IMR-90 (cell line): ENCODE results near the gene RALGPS1. TPM values are rescaled to one million over a fixed set of nuclear protein-coding genes. Genes with fewer than 3 reads are reported as not detected.

Source experiments
- ATAC-seq: fragments of 200-7000 bp; cut with Tn5 transposase; 2 replicates; pipeline ENCODE4 v1.9.1; 2020; ENCODE audit warnings: low read depth, mild to moderate bottlenecking, moderate library complexity
- BruUV-seq: library from RNA; stranded (reverse); fragments of 400-500 nt; replicated peaks from 2 replicates; lab custom pipeline; 2021; lab: Mats Ljungman, UMichigan
- CTCF ChIA-PET: fragments of 300-600 bp; formaldehyde crosslinking; extraction: SDS; loops from one replicate; lab custom pipeline; 2021; ENCODE audit warnings: antibody characterized with exemption; lab: Yijun Ruan, JAX
- POLR2A ChIA-PET: fragments of 300-600 bp; sonication (Branson Sonifier 250); formaldehyde crosslinking; loops from one replicate; lab custom pipeline; 2022; ENCODE audit warnings: antibody characterized with exemption; ENCODE audit not compliant: unreplicated experiment; lab: Charles Lee
- DNase-seq: peaks from one replicate; pipeline ENCODE4 v3.0.0; 2013
- H2AFZ ChIP-seq: replicated peaks from 2 replicates; pipeline ENCODE3; 2013; ENCODE audit warnings: low read length, mild to moderate bottlenecking; ENCODE audit not compliant: poor library complexity
- H2AK5ac ChIP-seq: 2 replicates; pipeline ENCODE4 v1.6.1; 2013; ENCODE audit warnings: low read depth, low read length, inconsistent platforms
- H2AK9ac ChIP-seq: replicated peaks from 2 replicates; pipeline ENCODE3; 2013; ENCODE audit warnings: mild to moderate bottlenecking, low read depth, low read length, moderate library complexity; ENCODE audit not compliant: poor library complexity
- H2BK120ac ChIP-seq: 2 replicates; pipeline ENCODE4 v1.6.1; 2013; ENCODE audit warnings: low read depth, low read length, inconsistent platforms
- H2BK15ac ChIP-seq: 3 replicates; pipeline ENCODE4 v1.6.1; 2013; ENCODE audit warnings: low read depth, low read length, inconsistent platforms
- H2BK20ac ChIP-seq: 2 replicates; pipeline ENCODE4 v1.6.1; 2013; ENCODE audit warnings: low read depth, mild to moderate bottlenecking, inconsistent platforms, low read length, moderate library complexity
- H2BK5ac ChIP-seq: 2 replicates; pipeline ENCODE4 v1.6.1; 2013; ENCODE audit warnings: mild to moderate bottlenecking, low read depth, low read length, inconsistent platforms; ENCODE audit not compliant: poor library complexity, severe bottlenecking
- H3K14ac ChIP-seq: replicated peaks from 2 replicates; pipeline ENCODE4 v1.6.1; 2013; ENCODE audit warnings: low read depth, low read length, inconsistent platforms
- H3K18ac ChIP-seq: 2 replicates; pipeline ENCODE4 v1.6.1; 2013; ENCODE audit warnings: low read depth, low read length, control low read depth
- H3K23ac ChIP-seq: 2 replicates; pipeline ENCODE4 v1.6.1; 2013; ENCODE audit warnings: low read depth, low read length, inconsistent platforms
- H3K27ac ChIP-seq: 2 replicates; pipeline ENCODE4 v1.5.1; 2013; ENCODE audit warnings: mild to moderate bottlenecking, control low read depth, low read length; ENCODE audit not compliant: insufficient read depth
- H3K27me3 ChIP-seq: 2 replicates; pipeline ENCODE4 v1.6.1; 2013; ENCODE audit warnings: low read length; ENCODE audit not compliant: control insufficient read depth, insufficient read depth
- H3K36me3 ChIP-seq: 2 replicates; pipeline ENCODE4 v1.6.1; 2013; ENCODE audit warnings: low read length, mixed read lengths; ENCODE audit not compliant: control insufficient read depth, insufficient read depth
- H3K4ac ChIP-seq: 2 replicates; pipeline ENCODE4 v1.6.1; 2013; ENCODE audit warnings: low read depth, low read length, inconsistent platforms
- H3K4me1 ChIP-seq: 2 replicates; pipeline ENCODE4 v1.6.1; 2013; ENCODE audit warnings: low read length, mixed read lengths; ENCODE audit not compliant: control insufficient read depth, insufficient read depth
- H3K4me2 ChIP-seq: 2 replicates; pipeline ENCODE4 v1.6.1; 2013; ENCODE audit warnings: low read depth, mild to moderate bottlenecking, control low read depth, low read length, moderate library complexity
- H3K4me3 ChIP-seq: 2 replicates; pipeline ENCODE4 v1.5.1; 2013; ENCODE audit warnings: low read depth, mild to moderate bottlenecking, control low read depth, low read length, moderate library complexity; ENCODE audit not compliant: insufficient read depth
- H3K56ac ChIP-seq: 2 replicates; pipeline ENCODE4 v1.6.1; 2013; ENCODE audit warnings: low read length, inconsistent platforms; ENCODE audit not compliant: insufficient read depth; ENCODE audit errors: extremely low read depth
- H3K79me1 ChIP-seq, 2 experiments: 2 replicates each; pipeline ENCODE4 v1.6.1; 2013; ENCODE audit warnings: low read length in 2 of 2, inconsistent platforms in 1 of 2, low read depth in 1 of 2
- H3K9ac ChIP-seq: 2 replicates; pipeline ENCODE4 v1.6.1; 2013; ENCODE audit warnings: low read depth, low read length, control low read depth
- H3K9me1 ChIP-seq: 2 replicates; pipeline ENCODE4 v1.6.1; 2013; ENCODE audit warnings: low read length, inconsistent platforms; ENCODE audit not compliant: insufficient read depth
- H3K9me3 ChIP-seq: 2 replicates; pipeline ENCODE4 v1.6.1; 2013; ENCODE audit warnings: low read length; ENCODE audit not compliant: control insufficient read depth, insufficient read depth
- H4K20me1 ChIP-seq: 2 replicates; pipeline ENCODE4 v1.6.1; 2013; ENCODE audit warnings: low read length, inconsistent platforms; ENCODE audit not compliant: insufficient read depth
- H4K5ac ChIP-seq: 2 replicates; pipeline ENCODE4 v1.6.1; 2013; ENCODE audit warnings: mild to moderate bottlenecking, low read depth, low read length, control low read depth
- H4K8ac ChIP-seq, 2 experiments: 2 replicates each; pipeline ENCODE4 v1.6.1; 2013; ENCODE audit warnings: low read depth in 2 of 2, low read length in 2 of 2, control low read depth in 1 of 2, inconsistent platforms in 1 of 2
- H4K91ac ChIP-seq: 2 replicates; pipeline ENCODE4 v1.6.1; 2013; ENCODE audit warnings: low read depth, low read length, inconsistent platforms; ENCODE audit not compliant: insufficient read depth
- BHLHE40 ChIP-seq: fragments of 150-350 bp; IDR thresholded peaks from 2 replicates; pipeline ENCODE4 v1.6.1; 2016; ENCODE audit warnings: mild to moderate bottlenecking, low read depth, low read length
- CEBPB ChIP-seq: IDR thresholded peaks from 2 replicates; pipeline ENCODE4 v1.6.1; 2012; ENCODE audit warnings: low read depth, low read length, improper control_type of control experiment
- CHD1 ChIP-seq: IDR thresholded peaks from 2 replicates; pipeline ENCODE4 v1.6.1; 2012; ENCODE audit warnings: low read depth, low read length, improper control_type of control experiment
- CTCF ChIP-seq: conservative IDR thresholded peaks from 2 replicates; pipeline ENCODE4 v1.5.1; 2012; ENCODE audit warnings: mild to moderate bottlenecking, low read depth, low read length, improper control_type of control experiment
- ELK1 ChIP-seq: fragments of 150-350 bp; IDR thresholded peaks from 2 replicates; pipeline ENCODE4 v1.6.1; 2016; ENCODE audit warnings: low read depth, mild to moderate bottlenecking, low read length, moderate library complexity, borderline replicate concordance
- FOS ChIP-seq: fragments of 150-350 bp; IDR thresholded peaks from 2 replicates; pipeline ENCODE4 v1.6.1; 2016; ENCODE audit warnings: low read depth, low read length
- MAFK ChIP-seq: IDR thresholded peaks from 2 replicates; pipeline ENCODE4 v1.6.1; 2012; ENCODE audit warnings: low read depth, low read length, improper control_type of control experiment
- MAZ ChIP-seq: IDR thresholded peaks from 2 replicates; pipeline ENCODE4 v1.6.1; 2012; ENCODE audit warnings: low read depth, mild to moderate bottlenecking, low read length, improper control_type of control experiment, moderate library complexity, borderline replicate concordance
- MXI1 ChIP-seq: IDR thresholded peaks from 2 replicates; pipeline ENCODE4 v1.6.1; 2012; ENCODE audit warnings: low read depth, mild to moderate bottlenecking, low read length, moderate library complexity, borderline replicate concordance
- NFE2L2 ChIP-seq: fragments of 150-350 bp; IDR thresholded peaks from 2 replicates; pipeline ENCODE4 v1.6.1; 2016; ENCODE audit warnings: low read depth, mild to moderate bottlenecking, low read length
- POLR2A ChIP-seq: IDR thresholded peaks from 2 replicates; pipeline ENCODE4 v1.6.1; 2012; ENCODE audit warnings: mild to moderate bottlenecking, low read depth, low read length
- RAD21 ChIP-seq: IDR thresholded peaks from 2 replicates; pipeline ENCODE4 v1.6.1; 2012; ENCODE audit warnings: low read length, improper control_type of control experiment
- RCOR1 ChIP-seq: IDR thresholded peaks from 2 replicates; pipeline ENCODE4 v1.6.1; 2012; ENCODE audit warnings: mild to moderate bottlenecking, low read length, improper control_type of control experiment; ENCODE audit not compliant: insufficient replicate concordance
- RFX5 ChIP-seq: IDR thresholded peaks from 2 replicates; pipeline ENCODE4 v1.8.0; 2012; ENCODE audit warnings: low read depth, mild to moderate bottlenecking, low read length, moderate library complexity
- SMC3 ChIP-seq: fragments of 150-350 bp; IDR thresholded peaks from 2 replicates; pipeline ENCODE4 v1.6.1; 2016; ENCODE audit warnings: low read depth, mild to moderate bottlenecking, antibody characterized with exemption, low read length, moderate library complexity
- WGBS, 2 experiments: methylation state at CpG; one replicate each; pipeline versions ENCODE4 v1.1.5 to v1.1.7; 2013; ENCODE audit warnings: missing lambda C conversion rate in 2 of 2; ENCODE audit not compliant: insufficient read length in 1 of 2; ENCODE audit errors: extremely low coverage in 2 of 2; 5-methylcytosine and 5-hydroxymethylcytosine counted together
- dilution Hi-C: fragments of 300-500 bp; cut with HindIII; formaldehyde crosslinking; loops from one replicate; pipeline ENCODE4 v1.14.3; 2018; ENCODE audit warnings: low sequenced_read_pairs; ENCODE audit not compliant: unreplicated experiment
- in situ Hi-C: fragments of 300-500 bp; cut with MboI; formaldehyde crosslinking; loops from 3 replicates; pipeline ENCODE4 v1.14.3; 2019; ENCODE audit warnings: low sequenced_read_pairs, inconsistent platforms, mixed read lengths
- intact Hi-C: fragments of 100-400 bp; cut with micrococcal nuclease; formaldehyde crosslinking; loops from 2 replicates; pipeline ENCODE4 v1.10.0; 2022
- polyA plus RNA-seq, 3 experiments: library from polyadenylated mRNA; depleted of rRNA; stranded (reverse); fragments of >200 nt; gene quantifications; 2 replicates each; pipeline ENCODE4 v1.2.3, GENCODE V29; 2012; ENCODE audit warnings: low replicate concordance in 1 of 3
- total RNA-seq: library from RNA; depleted of rRNA; stranded (reverse); fragments of >200 nt; gene quantifications from 2 replicates; pipeline ENCODE4 v1.2.3, GENCODE V29; 2012
- TF ChIP-seq, protein P1 (sequence below): fragments of 150-350 bp; IDR thresholded peaks from 2 replicates; pipeline ENCODE4 v1.6.1; 2017; ENCODE audit warnings: mild to moderate bottlenecking, antibody characterized with exemption, low read length, low read depth

The RALGPS1 gene
- total and polyA plus RNA-seq, 2 of the 4 experiments (the other 2 are of a cell fraction): 0.90 to 2.8 TPM

- CTCF ChIA-PET: interaction anchor here (1.4 kb wide), 1 partner anchor 7 kb away, joined by 5 read pairs; the partner anchor contains the start of gene ANGPTL2
Measured at GRCh38 chr9:127130235-127130634, 215.7 kb downstream of the RALGPS1 start.

More at GRCh38 chr9:127130235-127130634, 215.7 kb downstream of the RALGPS1 start:
- no peak overlapping the region for H3K9ac ChIP-seq
- H4K8ac ChIP-seq: no peak overlapping the region
- WGBS, 2 experiments: no CpG with 5 or more reads among the region's 2 CpGs
- H3K27ac ChIP-seq: no peak overlapping the region
- no peak overlapping the region for H3K14ac ChIP-seq
- H4K5ac ChIP-seq: no peak overlapping the region
- peaks cover 48% of the 10 kb centered on the region for H3K4me1 ChIP-seq
- no peak overlapping the region; the same call in 1 of the 2 replicates for H4K91ac ChIP-seq
- POLR2A ChIA-PET: interaction anchor here (1.5 kb wide), 1 partner anchor 9 kb away, joined by 4 read pairs; no protein-coding TSS in a partner anchor
- no peak overlapping the region for H3K4ac ChIP-seq
- no peak overlapping the region for H3K56ac ChIP-seq
- H3K18ac ChIP-seq: no peak overlapping the region
- no peaks in the 10 kb centered on the region for H3K9me3 ChIP-seq
- H3K27me3 ChIP-seq: no peaks in the 10 kb centered on the region
- 0 out of 2 replicates have a peak overlapping the region, but pooled peaks have one; percentile 5 for H2BK20ac ChIP-seq
- intact Hi-C loops: no loop called here
- ATAC-seq (no peak), DNase-seq (no peak)
- in situ Hi-C loops: no loop called here
- dilution Hi-C loops: no loop called here
- H3K23ac ChIP-seq: no peak overlapping the region
- H3K79me1 ChIP-seq: peaks cover 0 to 11% of the 10 kb centered on the region in 2 experiments; a peak in 2 of 4 replicates
- H2BK15ac ChIP-seq: no peak overlapping the region
- H3K9me1 ChIP-seq: peaks cover 34% of the 10 kb centered on the region
- H2BK5ac ChIP-seq: peak overlapping the region; percentile 4
- TF ChIP-seq ELK1 (no peak), MXI1 (no peak), MAFK (no peak), RFX5 (no peak), RAD21 (no peak), CHD1 (no peak), MAZ (no peak), CTCF (no peak), POLR2A (no peak), NFE2L2 (no peak), FOS (no peak), RCOR1 (no peak), BHLHE40 (no peak), CEBPB (no peak), SMC3 (no peak)
- TF ChIP-seq, protein P1, sequence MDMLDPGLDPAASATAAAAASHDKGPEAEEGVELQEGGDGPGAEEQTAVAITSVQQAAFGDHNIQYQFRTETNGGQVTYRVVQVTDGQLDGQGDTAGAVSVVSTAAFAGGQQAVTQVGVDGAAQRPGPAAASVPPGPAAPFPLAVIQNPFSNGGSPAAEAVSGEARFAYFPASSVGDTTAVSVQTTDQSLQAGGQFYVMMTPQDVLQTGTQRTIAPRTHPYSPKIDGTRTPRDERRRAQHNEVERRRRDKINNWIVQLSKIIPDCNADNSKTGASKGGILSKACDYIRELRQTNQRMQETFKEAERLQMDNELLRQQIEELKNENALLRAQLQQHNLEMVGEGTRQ: no peak
- H4K20me1 ChIP-seq: peaks cover 3% of the 10 kb centered on the region; the same call in 1 of the 2 replicates
- H2BK120ac ChIP-seq: 0 out of 2 replicates have a peak overlapping the region, but pooled peaks have one; percentile 1
- H3K4me3 ChIP-seq: no peak overlapping the region
- H3K36me3 ChIP-seq: no peaks in the 10 kb centered on the region
- no peak overlapping the region for H3K4me2 ChIP-seq
- no peak overlapping the region for H2AK9ac ChIP-seq
- no TSS peak for BruUV-seq
- H2AK5ac ChIP-seq: no peak overlapping the region
- H2AFZ ChIP-seq: no peak overlapping the region
